Activated CD4-positive, alpha-beta T cell treated with anti-CD3 and anti-CD28 coated beads for 36 hours (primary cell): Measurements from ENCODE around the gene CYS1. TPM values are rescaled to one million over a fixed set of nuclear protein-coding genes. Genes with fewer than 3 reads are reported as not detected.

Experiments used
- ATAC-seq: fragments of 200-7000 bp; cut with Tn5 transposase; one replicate; pipeline ENCODE4 v1.10.0; 2021; ENCODE audit warnings: mild to moderate bottlenecking, moderate library complexity
- CTCF ChIA-PET: fragments of 350-600 bp; sonication (Branson Sonifier 250); formaldehyde crosslinking; loops from one replicate; lab custom pipeline; 2021; ENCODE audit warnings: antibody characterized with exemption; lab: Charles Lee
- POLR2A ChIA-PET: fragments of 350-600 bp; sonication (Branson Sonifier 250); formaldehyde crosslinking; loops from one replicate; lab custom pipeline; 2021; ENCODE audit warnings: antibody characterized with exemption, inconsistent platforms; lab: Charles Lee
- DNase-seq: peaks from one replicate; pipeline ENCODE4 v3.0.0-alpha.2; 2020
- H3K27ac Mint-ChIP-seq: one replicate; pipeline ENCODE4 v1.8.0; 2021; ENCODE audit warnings: mixed read lengths
- H3K27me3 Mint-ChIP-seq: one replicate; pipeline ENCODE4 v1.8.0; 2021; ENCODE audit warnings: mixed read lengths
- H3K36me3 Mint-ChIP-seq: one replicate; pipeline ENCODE4 v1.8.0; 2021; ENCODE audit warnings: low read depth, mixed read lengths
- H3K4me1 Mint-ChIP-seq: one replicate; pipeline ENCODE4 v1.8.0; 2021; ENCODE audit warnings: mixed read lengths
- H3K4me3 Mint-ChIP-seq: one replicate; pipeline ENCODE4 v1.8.0; 2021; ENCODE audit warnings: mild to moderate bottlenecking, moderate library complexity, mixed read lengths
- H3K9me3 Mint-ChIP-seq: one replicate; pipeline ENCODE4 v1.8.0; 2021; ENCODE audit warnings: low read depth, mixed read lengths
- intact Hi-C, 2 experiments: fragments of 100-400 bp; cut with DNase I in 1 of 2; cut with micrococcal nuclease in 1 of 2; formaldehyde crosslinking; loops; one replicate each; pipeline versions ENCODE4 v1.14.2 to v1.15.1; 2022 to 2024; cut with DNase I, micrococcal nuclease
- total RNA-seq, 2 experiments: library from RNA; stranded (reverse); gene quantifications; one replicate each; pipeline ENCODE4 v1.2.3, GENCODE V29; 2021

CYS1 gene
- total RNA-seq, 2 experiments from 2014 or later: not detected

DNA sequence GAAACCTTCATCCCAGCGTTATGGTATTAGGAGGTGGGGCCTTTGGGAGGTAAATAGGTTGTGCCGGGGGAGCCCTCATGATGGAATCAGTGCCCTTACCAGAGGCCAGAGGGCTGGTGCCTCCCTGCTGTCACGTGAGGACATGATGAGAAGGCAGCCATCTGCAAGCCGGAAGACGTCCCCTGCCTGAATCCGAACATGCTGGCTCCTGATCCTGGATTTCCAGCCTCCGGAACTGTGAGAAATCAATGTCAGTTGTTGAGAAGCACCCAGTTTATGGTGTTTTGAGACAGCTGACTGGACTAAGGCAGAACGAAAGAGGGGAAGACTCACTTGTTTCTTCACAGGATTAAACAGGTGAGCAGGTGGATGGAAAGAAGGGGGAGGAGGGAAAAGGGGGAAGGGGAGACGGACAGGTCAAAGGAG lies 49.9 kb downstream of the CYS1 start:
- Mint-ChIP-seq H3K4me1 (peaks cover 18% of the 10 kb centered on the region), H3K27ac (no peak overlapping the region), H3K4me3 (no peak overlapping the region), H3K9me3 (no peaks in the 10 kb centered on the region), H3K27me3 (no peaks in the 10 kb centered on the region), H3K36me3 (no peaks in the 10 kb centered on the region)
- ATAC-seq (no peak), DNase-seq (no peak)
- ChIA-PET POLR2A (no interaction called here), CTCF (interaction anchor here (0.7 to 2.3 kb wide), 4 partner anchors 17 to 218 kb away, joined by 3 to 5 read pairs (median 4); no protein-coding TSS in a partner anchor)
- intact Hi-C loops: no loop called here

- H3K36me3 Mint-ChIP-seq: no peaks in the 10 kb centered on the region
- H3K27ac Mint-ChIP-seq: no peak overlapping the region
- no peaks in the 10 kb centered on the region for H3K9me3 Mint-ChIP-seq
- H3K27me3 Mint-ChIP-seq: no peaks in the 10 kb centered on the region
- no peak overlapping the region for H3K4me3 Mint-ChIP-seq
- intact Hi-C loops: no loop called here
- ChIA-PET POLR2A (no interaction called here), CTCF (interaction anchor here (0.7 to 1.4 kb wide), 3 partner anchors 19 to 218 kb away, joined by 3 to 4 read pairs (median 3); no protein-coding TSS in a partner anchor)
- H3K4me1 Mint-ChIP-seq: peaks cover 16% of the 10 kb centered on the region
- no peak for ATAC-seq
- DNase-seq: no peak
Measured at GRCh38 chr2:10029875-10030223, 50.4 kb downstream of the CYS1 start.

DNA sequence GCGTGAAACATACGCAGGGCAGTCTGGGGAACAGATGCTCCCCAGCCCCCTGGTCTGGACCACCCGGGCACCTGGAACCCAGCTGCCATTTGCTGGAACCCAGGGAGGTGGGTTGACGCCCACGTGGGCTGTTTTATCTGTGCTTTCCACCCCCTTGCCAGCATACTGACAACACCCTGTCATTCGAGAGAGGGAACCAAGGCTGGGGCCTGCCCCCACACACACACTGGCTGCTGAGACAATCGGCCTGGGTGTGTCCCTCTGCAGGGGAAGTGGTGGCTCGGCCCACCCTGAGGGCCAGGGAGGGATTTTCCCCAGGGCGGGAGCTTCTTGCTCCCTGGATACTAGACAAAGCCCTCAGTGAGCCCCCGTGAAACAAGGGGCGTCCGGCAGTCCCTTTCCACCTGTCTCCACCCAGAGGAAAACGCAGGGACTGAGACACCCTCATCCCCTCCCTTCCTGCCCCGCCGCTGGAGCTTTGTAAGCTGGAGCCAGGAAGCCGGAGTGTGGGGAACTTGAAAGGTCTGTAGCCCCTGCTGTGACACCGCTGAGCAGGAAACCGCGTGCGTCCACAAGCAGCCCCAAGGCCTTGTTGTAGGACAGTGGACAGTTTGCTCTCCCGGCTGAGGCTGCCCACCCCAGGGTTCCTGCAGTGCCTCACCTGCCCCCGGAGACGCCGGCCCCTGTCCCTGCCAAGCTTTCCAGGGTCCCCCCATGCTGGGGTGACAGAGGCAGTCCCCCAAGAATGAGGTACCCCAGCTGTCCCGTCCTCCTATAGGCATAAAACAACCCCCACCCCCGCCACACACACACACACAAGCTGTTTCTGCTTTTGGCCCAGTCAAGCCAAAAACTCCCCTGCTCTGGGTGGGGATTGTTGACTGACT lies 51.0 kb downstream of the CYS1 start:
- POLR2A ChIA-PET: interaction anchor here (1.1 kb wide), 1 partner anchor 12 kb away, joined by 3 read pairs; no protein-coding TSS in a partner anchor
- intact Hi-C loops: no loop called here
- Mint-ChIP-seq H3K27ac (no peak overlapping the region), H3K4me3 (no peak overlapping the region), H3K4me1 (peaks cover 14% of the 10 kb centered on the region), H3K36me3 (no peaks in the 10 kb centered on the region), H3K27me3 (no peaks in the 10 kb centered on the region), H3K9me3 (no peaks in the 10 kb centered on the region)
- peak; percentile 78 for ATAC-seq
- DNase-seq: peak; percentile 41
- CTCF ChIA-PET: interaction anchor here (0.8 to 2.2 kb wide), 4 partner anchors 17 to 45 kb away, joined by 3 to 12 read pairs (median 4); no protein-coding TSS in a partner anchor

- no peak overlapping the region for H3K4me3 Mint-ChIP-seq
Measured at GRCh38 chr2:10028407-10028987, 51.7 kb downstream of the CYS1 start.

DNA sequence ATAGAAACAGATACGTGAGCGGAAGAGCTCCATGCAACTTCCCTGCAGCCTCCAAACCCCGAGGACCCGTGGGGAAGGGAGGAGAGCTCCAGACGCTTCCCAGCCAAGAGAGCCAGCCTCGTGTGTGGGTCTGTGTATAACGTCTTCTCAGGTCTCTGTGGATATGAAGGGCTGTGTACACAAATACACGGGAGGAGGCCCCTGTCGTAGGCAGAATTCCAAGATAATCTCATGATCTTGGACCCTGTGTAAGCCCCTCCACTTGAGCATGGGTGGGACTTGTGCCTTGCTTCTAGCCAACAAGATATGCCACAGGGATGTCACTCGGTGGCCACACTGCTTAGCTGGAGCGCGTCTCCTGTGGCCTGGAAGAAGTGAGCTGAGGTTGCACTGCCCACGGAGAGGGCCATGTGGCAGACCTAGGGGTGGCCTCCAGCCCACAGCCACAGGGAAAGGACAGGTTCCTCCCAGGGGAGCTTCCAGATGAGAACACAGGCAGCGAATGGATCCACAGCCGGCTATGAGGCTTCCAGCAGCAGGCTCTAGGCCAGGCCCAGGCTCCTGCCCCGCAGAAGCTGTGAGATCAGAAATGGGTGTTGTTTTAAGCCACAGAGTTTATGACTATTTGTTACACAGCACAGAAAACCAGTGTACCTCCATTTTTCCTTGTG lies 52.4 kb downstream of the CYS1 start:
- peaks cover 14% of the 10 kb centered on the region for H3K4me1 Mint-ChIP-seq
- no peak overlapping the region for H3K27ac Mint-ChIP-seq
- CTCF ChIA-PET: interaction anchor here (0.5 to 2.2 kb wide), 2 partner anchors 44 to 449 kb away, joined by 3 to 12 read pairs; no protein-coding TSS in a partner anchor
- POLR2A ChIA-PET: no interaction called here
- intact Hi-C loops: no loop called here
- H3K27me3 Mint-ChIP-seq: no peaks in the 10 kb centered on the region
- no peak overlapping the region for H3K4me3 Mint-ChIP-seq
- H3K9me3 Mint-ChIP-seq: no peaks in the 10 kb centered on the region
- no peak for ATAC-seq
- DNase-seq: no peak
- H3K36me3 Mint-ChIP-seq: no peaks in the 10 kb centered on the region

More at GRCh38 chr2:10028407-10028987, 51.7 kb downstream of the CYS1 start:
- Mint-ChIP-seq H3K27ac (no peak overlapping the region), H3K27me3 (no peaks in the 10 kb centered on the region), H3K36me3 (no peaks in the 10 kb centered on the region), H3K4me1 (peaks cover 14% of the 10 kb centered on the region), H3K9me3 (no peaks in the 10 kb centered on the region)
- no peak for DNase-seq
- POLR2A ChIA-PET: interaction anchor here (1.1 kb wide), 1 partner anchor 11 kb away, joined by 3 read pairs; no protein-coding TSS in a partner anchor
- intact Hi-C loops: no loop called here
- ATAC-seq: no peak
- CTCF ChIA-PET: interaction anchor here (0.5 to 2.2 kb wide), 3 partner anchors 18 to 450 kb away, joined by 3 to 12 read pairs (median 3); no protein-coding TSS in a partner anchor

GRCh38 chr2:10026940-10027569 lies 53.2 kb downstream of the CYS1 start:
- ChIA-PET POLR2A (no interaction called here), CTCF (interaction anchor here (0.6 to 2.2 kb wide), 3 partner anchors 43 to 225 kb away, joined by 3 to 12 read pairs (median 4); no protein-coding TSS in a partner anchor)
- no peak for DNase-seq
- intact Hi-C loops: no loop called here
- Mint-ChIP-seq H3K27me3 (no peaks in the 10 kb centered on the region), H3K9me3 (no peaks in the 10 kb centered on the region), H3K27ac (no peak overlapping the region), H3K4me1 (peaks cover 14% of the 10 kb centered on the region), H3K36me3 (no peaks in the 10 kb centered on the region), H3K4me3 (no peak overlapping the region)
- ATAC-seq: no peak

DNA sequence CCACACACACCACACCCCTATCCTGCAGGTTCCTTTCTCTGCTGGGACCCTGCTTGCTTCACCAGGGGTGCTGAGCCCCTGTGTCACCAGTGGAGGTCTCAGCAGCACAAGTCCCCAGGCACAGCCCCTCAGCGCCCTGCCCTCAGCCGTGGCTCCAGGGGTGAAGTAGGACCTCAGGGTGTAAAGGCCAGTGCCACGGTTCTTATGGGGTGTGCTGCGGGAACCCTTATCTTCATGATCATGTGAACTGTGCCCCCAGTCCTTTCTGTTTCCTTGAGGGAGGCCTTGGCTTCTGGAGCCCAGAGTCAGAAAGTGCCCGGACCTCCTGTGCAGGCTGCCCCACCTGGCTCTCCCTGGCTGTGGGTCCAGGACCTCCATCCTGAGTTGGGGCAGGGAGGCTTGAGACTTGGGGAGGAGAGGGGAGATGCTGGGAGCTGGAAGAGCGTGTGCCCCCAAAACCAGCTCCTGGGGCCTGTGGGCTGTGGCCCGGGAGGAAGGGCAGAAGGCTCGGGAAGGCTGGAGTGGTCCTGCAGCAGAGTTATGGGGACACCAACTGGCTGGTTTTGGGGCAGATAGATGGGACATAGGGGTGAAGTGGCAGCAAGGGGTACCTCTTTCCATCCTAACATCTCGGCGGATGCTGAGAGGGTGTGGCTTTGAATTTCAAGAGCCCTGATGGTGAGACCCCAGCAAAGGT lies 57.1 kb downstream of the CYS1 start:
- CTCF ChIA-PET: no interaction called here
- POLR2A ChIA-PET: no interaction called here

GRCh38 chr2:10022445-10022844 lies 57.8 kb downstream of the CYS1 start:
- DNase-seq (no peak), ATAC-seq (no peak)
- ChIA-PET POLR2A (no interaction called here), CTCF (interaction anchor here (1.3 kb wide), 1 partner anchor 38 kb away, joined by 3 read pairs; no protein-coding TSS in a partner anchor)
- no peaks in the 10 kb centered on the region for H3K36me3 Mint-ChIP-seq
- H3K27ac Mint-ChIP-seq: no peak overlapping the region
- H3K4me1 Mint-ChIP-seq: no peaks in the 10 kb centered on the region
- H3K27me3 Mint-ChIP-seq: no peaks in the 10 kb centered on the region
- H3K4me3 Mint-ChIP-seq: no peak overlapping the region
- intact Hi-C loops: no loop called here
- peaks cover under 1% of the 10 kb centered on the region for H3K9me3 Mint-ChIP-seq

More for the DNA sequence above, 57.1 kb downstream of the CYS1 start:
- Mint-ChIP-seq H3K27ac (no peak overlapping the region), H3K36me3 (no peaks in the 10 kb centered on the region), H3K27me3 (no peaks in the 10 kb centered on the region), H3K4me3 (no peak overlapping the region), H3K4me1 (no peaks in the 10 kb centered on the region), H3K9me3 (no peaks in the 10 kb centered on the region)
- ATAC-seq (no peak), DNase-seq (no peak)
- intact Hi-C loops: no loop called here

DNA sequence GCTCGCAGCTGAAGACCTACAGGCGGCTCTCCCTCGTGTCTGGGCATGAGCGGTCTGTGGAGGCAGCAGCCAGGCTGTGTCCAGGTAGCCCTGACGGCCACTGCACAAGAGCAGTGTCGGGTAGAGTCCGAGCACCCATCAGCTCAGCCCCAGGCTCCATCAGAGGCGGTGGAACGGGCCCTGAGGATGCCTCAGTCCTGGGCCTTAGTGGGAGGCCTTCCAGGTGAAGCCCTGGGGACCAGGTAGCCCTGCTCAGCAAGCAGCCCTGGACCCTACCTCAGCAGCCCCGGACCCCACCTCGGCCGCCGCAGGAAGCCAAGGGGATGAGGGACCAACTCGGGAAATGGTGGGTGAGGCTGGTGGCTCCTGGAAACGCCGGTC lies 58.2 kb downstream of the CYS1 start:
- ATAC-seq (no peak), DNase-seq (no peak)
- Mint-ChIP-seq H3K27ac (no peak overlapping the region), H3K4me3 (no peak overlapping the region), H3K36me3 (no peaks in the 10 kb centered on the region), H3K27me3 (no peaks in the 10 kb centered on the region), H3K4me1 (no peaks in the 10 kb centered on the region), H3K9me3 (peaks cover 2% of the 10 kb centered on the region)
- intact Hi-C loops: no loop called here
- POLR2A ChIA-PET: no interaction called here
- CTCF ChIA-PET: interaction anchor here (1.3 kb wide), 1 partner anchor 38 kb away, joined by 3 read pairs; no protein-coding TSS in a partner anchor

DNA sequence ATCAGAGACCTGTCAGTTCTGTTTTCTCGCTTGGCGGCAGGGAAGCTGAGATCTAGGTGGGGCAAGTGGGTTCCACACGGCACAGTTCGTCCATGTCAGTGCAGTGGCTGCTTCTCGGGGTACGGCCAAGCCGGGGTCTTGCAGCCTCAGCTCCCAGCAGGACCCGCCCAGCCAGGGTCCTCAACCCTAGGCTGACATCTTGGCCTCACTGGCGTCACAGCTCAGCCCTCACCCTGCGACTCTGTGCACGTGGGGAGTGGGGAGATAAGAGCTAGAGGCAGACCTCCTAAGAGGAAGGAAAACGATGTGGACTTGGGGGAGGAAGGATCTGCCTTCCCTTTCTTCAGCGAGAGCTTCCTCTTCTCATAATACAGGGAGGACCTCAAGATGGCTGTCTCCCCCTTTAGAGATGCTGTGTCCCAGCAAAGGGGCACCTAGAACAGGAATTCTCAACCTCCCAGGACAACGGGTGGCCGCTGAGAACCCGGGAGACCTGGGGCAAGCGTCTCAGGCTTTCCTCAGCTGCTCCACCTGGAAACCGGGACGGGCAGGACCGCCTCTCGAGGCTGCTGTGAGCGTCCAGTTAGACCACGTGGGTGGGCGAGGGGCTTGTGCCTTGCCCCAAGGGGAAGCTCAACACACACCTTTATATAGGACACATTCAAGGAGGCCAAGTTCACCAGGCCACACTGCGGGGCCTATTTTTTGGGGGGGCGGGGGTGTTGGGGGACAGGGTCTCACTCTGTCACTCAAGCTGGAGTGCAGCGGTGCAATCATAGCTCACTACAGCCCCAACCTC lies 60.4 kb downstream of the CYS1 start:
- Mint-ChIP-seq H3K36me3 (no peaks in the 10 kb centered on the region), H3K9me3 (peaks cover 2% of the 10 kb centered on the region), H3K27ac (no peak overlapping the region), H3K27me3 (no peaks in the 10 kb centered on the region), H3K4me3 (no peak overlapping the region), H3K4me1 (no peaks in the 10 kb centered on the region)
- POLR2A ChIA-PET: no interaction called here
- no peak for DNase-seq
- no peak for ATAC-seq
- intact Hi-C loops: no loop called here
- CTCF ChIA-PET: interaction anchor here (0.6 to 0.8 kb wide), 2 partner anchors 30 to 206 kb away, joined by 4 read pairs; no protein-coding TSS in a partner anchor
